HEK293 (cell line): ENCODE measurements around the gene MADCAM1.

ENCODE experiments used
- REPIN1 ChIP-seq: fragments of 450-650 bp; formaldehyde crosslinking; IDR thresholded peaks from 2 replicates; pipeline ENCODE4 v1.5.1; 2017; ENCODE audit warnings: missing biosample characterization, missing genetic modification characterization, low read depth
- YY1 ChIP-seq: fragments of 450-650 bp; formaldehyde crosslinking; IDR thresholded peaks from 2 replicates; pipeline ENCODE4 v1.5.1; 2018; ENCODE audit warnings: missing biosample characterization, missing genetic modification characterization
- ZNF10 ChIP-seq: fragments of 450-650 bp; formaldehyde crosslinking; IDR thresholded peaks from 2 replicates; pipeline ENCODE4 v1.5.1; 2017; ENCODE audit warnings: missing biosample characterization, missing genetic modification characterization
- ZNF350 ChIP-seq: fragments of 450-650 bp; formaldehyde crosslinking; IDR thresholded peaks from 2 replicates; pipeline ENCODE4 v1.5.0; 2017; ENCODE audit warnings: missing biosample characterization, mild to moderate bottlenecking, missing genetic modification characterization
- TF ChIP-seq, protein P1 (sequence below): fragments of 450-650 bp; formaldehyde crosslinking; IDR thresholded peaks from 2 replicates; pipeline ENCODE4 v1.5.1; 2016; ENCODE audit warnings: missing biosample characterization, missing genetic modification characterization
- TF ChIP-seq, protein P2 (sequence below): sonication (generic); formaldehyde crosslinking; IDR thresholded peaks from 2 replicates; pipeline ENCODE4 v1.8.1; 2022; ENCODE audit warnings: mild to moderate bottlenecking, moderate library complexity, missing genetic modification reagents
- TF ChIP-seq, protein P3 (sequence below): fragments of 450-650 bp; formaldehyde crosslinking; IDR thresholded peaks from 2 replicates; pipeline ENCODE4 v1.5.1; 2016; ENCODE audit warnings: missing biosample characterization, missing genetic modification characterization

DNA sequence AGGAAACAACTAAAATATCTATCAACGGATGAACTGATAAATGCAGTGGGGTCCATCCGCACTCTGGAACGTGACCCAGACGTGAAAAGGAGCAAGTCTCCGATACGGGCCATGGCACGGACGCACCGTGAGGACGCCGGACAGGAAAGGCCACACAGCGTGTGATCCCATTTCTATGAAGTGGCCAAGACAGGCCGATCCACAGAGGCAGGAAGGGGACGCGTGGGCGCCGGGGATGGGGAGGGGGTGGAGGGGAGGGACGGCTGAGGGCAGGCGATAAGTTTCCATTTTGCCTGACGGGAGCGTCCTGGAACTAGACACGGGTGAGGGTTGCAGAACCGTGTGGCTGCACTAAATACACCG is 49.2 kb upstream of the MADCAM1 start:
- TF ChIP-seq ZNF10 (tag by site-specific recombination) (no peak), ZNF350 (tag by site-specific recombination) (no peak), YY1 (tag by site-specific recombination) (no peak), REPIN1 (tag by site-specific recombination) (no peak)
- TF ChIP-seq, protein P1, sequence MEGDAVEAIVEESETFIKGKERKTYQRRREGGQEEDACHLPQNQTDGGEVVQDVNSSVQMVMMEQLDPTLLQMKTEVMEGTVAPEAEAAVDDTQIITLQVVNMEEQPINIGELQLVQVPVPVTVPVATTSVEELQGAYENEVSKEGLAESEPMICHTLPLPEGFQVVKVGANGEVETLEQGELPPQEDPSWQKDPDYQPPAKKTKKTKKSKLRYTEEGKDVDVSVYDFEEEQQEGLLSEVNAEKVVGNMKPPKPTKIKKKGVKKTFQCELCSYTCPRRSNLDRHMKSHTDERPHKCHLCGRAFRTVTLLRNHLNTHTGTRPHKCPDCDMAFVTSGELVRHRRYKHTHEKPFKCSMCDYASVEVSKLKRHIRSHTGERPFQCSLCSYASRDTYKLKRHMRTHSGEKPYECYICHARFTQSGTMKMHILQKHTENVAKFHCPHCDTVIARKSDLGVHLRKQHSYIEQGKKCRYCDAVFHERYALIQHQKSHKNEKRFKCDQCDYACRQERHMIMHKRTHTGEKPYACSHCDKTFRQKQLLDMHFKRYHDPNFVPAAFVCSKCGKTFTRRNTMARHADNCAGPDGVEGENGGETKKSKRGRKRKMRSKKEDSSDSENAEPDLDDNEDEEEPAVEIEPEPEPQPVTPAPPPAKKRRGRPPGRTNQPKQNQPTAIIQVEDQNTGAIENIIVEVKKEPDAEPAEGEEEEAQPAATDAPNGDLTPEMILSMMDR (tag by site-specific recombination), result no peak
- TF ChIP-seq, protein P2, sequence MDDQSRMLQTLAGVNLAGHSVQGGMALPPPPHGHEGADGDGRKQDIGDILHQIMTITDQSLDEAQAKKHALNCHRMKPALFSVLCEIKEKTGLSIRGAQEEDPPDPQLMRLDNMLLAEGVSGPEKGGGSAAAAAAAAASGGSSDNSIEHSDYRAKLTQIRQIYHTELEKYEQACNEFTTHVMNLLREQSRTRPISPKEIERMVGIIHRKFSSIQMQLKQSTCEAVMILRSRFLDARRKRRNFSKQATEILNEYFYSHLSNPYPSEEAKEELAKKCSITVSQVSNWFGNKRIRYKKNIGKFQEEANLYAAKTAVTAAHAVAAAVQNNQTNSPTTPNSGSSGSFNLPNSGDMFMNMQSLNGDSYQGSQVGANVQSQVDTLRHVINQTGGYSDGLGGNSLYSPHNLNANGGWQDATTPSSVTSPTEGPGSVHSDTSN (CRISPR knock-in tag), result no peak
- TF ChIP-seq, protein P3, sequence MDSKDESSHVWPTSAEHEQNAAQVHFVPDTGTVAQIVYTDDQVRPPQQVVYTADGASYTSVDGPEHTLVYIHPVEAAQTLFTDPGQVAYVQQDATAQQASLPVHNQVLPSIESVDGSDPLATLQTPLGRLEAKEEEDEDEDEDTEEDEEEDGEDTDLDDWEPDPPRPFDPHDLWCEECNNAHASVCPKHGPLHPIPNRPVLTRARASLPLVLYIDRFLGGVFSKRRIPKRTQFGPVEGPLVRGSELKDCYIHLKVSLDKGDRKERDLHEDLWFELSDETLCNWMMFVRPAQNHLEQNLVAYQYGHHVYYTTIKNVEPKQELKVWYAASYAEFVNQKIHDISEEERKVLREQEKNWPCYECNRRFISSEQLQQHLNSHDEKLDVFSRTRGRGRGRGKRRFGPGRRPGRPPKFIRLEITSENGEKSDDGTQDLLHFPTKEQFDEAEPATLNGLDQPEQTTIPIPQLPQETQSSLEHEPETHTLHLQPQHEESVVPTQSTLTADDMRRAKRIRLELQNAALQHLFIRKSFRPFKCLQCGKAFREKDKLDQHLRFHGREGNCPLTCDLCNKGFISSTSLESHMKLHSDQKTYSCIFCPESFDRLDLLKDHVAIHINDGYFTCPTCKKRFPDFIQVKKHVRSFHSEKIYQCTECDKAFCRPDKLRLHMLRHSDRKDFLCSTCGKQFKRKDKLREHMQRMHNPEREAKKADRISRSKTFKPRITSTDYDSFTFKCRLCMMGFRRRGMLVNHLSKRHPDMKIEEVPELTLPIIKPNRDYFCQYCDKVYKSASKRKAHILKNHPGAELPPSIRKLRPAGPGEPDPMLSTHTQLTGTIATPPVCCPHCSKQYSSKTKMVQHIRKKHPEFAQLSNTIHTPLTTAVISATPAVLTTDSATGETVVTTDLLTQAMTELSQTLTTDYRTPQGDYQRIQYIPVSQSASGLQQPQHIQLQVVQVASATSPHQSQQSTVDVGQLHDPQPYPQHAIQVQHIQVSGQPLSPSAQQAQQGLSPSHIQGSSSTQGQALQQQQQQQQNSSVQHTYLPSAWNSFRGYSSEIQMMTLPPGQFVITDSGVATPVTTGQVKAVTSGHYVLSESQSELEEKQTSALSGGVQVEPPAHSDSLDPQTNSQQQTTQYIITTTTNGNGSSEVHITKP (tag by site-specific recombination), result no peak
